Fibroblast of lung (primary cell): Measurements from ENCODE around the gene BIRC7.

Experiments
- EZH2 ChIP-seq: IDR thresholded peaks from 2 replicates; pipeline ENCODE4 v1.5.1; 2012; ENCODE audit warnings: low read length, control low read depth, mild to moderate bottlenecking; ENCODE audit errors: missing control alignments
- TF ChIP-seq, protein P1 (sequence below), 2 donors: IDR thresholded peaks in 1 of 2; conservative IDR thresholded peaks in 1 of 2; 1 replicate in 1 of 2; 2 replicates in 1 of 2; pipeline ENCODE4 v1.5.1; 2011 to 2012; ENCODE audit warnings: low read length in 2 of 2, control low read depth in 1 of 2, inconsistent platforms in 1 of 2, low read depth in 1 of 2, mild to moderate bottlenecking in 1 of 2

DNA sequence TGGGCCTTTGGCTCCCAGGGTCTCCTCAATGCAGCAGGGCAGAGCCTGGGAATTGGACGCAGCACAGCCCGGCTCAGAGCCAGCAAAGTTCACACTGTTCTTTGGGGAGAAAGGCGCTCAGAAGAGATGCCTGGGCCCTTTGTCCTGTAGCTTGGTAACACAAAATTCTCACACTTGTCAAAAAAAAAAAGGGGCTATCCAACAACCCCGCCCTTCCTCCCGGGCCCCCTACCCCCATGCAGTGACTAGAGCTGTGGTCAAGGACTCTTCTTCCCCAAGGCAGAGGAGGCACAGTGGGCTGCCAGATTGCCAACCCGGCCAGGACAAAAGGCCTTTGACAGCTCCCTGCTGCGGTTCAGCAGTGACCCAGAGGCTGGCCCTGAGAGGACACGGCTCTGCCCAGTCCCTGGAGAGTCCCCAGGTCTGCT, 16.6 kb downstream of the BIRC7 start:
- TF ChIP-seq, protein P1, sequence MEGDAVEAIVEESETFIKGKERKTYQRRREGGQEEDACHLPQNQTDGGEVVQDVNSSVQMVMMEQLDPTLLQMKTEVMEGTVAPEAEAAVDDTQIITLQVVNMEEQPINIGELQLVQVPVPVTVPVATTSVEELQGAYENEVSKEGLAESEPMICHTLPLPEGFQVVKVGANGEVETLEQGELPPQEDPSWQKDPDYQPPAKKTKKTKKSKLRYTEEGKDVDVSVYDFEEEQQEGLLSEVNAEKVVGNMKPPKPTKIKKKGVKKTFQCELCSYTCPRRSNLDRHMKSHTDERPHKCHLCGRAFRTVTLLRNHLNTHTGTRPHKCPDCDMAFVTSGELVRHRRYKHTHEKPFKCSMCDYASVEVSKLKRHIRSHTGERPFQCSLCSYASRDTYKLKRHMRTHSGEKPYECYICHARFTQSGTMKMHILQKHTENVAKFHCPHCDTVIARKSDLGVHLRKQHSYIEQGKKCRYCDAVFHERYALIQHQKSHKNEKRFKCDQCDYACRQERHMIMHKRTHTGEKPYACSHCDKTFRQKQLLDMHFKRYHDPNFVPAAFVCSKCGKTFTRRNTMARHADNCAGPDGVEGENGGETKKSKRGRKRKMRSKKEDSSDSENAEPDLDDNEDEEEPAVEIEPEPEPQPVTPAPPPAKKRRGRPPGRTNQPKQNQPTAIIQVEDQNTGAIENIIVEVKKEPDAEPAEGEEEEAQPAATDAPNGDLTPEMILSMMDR (conservative IDR thresholded peaks at IDR 0.05 in 1 of 2, IDR thresholded peaks at IDR 0.05 in 1 of 2; ENCODE audit: low read depth in 1 of 2, low read length in 2 of 2) = no peak
- no peak for TF ChIP-seq EZH2
